ENCODE data around the gene PCCA. TPM values are rescaled to one million over a fixed set of nuclear protein-coding genes. Genes with fewer than 3 reads are reported as not detected.

The PCCA gene
- total RNA-seq, 2 donors from 2014 or later, result 19.6 to 38.6 TPM

DNA sequence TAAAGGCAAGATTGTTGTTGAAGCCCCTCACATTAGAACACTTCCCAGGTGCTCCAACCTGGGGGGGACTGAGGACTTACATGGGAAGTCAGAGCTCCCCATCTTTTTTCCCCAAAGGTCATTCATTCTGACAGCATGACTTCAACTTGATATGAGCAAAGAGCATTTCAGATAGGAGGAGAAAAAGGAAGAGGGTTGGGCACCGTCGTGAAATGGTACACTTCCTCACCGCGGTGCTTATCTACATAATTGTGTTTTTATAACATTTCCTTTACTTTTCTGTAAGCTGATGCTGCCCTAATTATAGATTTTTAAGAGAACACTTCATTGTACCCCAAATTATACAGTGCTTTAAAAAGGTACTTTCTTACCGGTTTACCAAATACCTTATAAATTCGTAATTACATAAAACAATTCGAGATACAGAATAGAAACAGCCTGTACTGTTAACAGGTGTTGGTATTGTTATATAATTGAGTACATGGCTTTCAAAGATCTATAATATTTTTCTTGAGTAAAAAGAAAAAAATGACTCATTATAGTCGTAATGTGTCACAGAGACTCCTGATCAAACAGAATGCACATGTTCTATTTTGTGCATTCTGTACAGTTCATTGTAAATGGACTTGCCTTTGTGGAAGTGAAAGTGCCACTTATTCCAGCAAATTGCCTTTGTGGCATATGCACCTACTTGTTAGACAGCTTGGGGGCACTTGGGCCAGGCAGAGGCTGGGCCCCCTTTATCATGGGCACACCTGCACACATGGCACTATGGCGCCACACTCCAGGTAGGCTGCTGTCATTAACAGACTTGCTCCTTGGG, 417.9 kb downstream of the PCCA start:
- Histone ChIP-seq H3K36me3 (no peaks in the 10 kb centered on the region), H3K27me3 (no peaks in the 10 kb centered on the region), H3K4me1 (peaks cover 0 to 23% of the 10 kb centered on the region in 2 donors), H3K9me3 (no peaks in the 10 kb centered on the region), H3K27ac (no peak overlapping the region), H3K4me3 (no peak overlapping the region)
- no peak for DNase-seq (ENCODE audit: low spot score)
- TF ChIP-seq, protein P1, sequence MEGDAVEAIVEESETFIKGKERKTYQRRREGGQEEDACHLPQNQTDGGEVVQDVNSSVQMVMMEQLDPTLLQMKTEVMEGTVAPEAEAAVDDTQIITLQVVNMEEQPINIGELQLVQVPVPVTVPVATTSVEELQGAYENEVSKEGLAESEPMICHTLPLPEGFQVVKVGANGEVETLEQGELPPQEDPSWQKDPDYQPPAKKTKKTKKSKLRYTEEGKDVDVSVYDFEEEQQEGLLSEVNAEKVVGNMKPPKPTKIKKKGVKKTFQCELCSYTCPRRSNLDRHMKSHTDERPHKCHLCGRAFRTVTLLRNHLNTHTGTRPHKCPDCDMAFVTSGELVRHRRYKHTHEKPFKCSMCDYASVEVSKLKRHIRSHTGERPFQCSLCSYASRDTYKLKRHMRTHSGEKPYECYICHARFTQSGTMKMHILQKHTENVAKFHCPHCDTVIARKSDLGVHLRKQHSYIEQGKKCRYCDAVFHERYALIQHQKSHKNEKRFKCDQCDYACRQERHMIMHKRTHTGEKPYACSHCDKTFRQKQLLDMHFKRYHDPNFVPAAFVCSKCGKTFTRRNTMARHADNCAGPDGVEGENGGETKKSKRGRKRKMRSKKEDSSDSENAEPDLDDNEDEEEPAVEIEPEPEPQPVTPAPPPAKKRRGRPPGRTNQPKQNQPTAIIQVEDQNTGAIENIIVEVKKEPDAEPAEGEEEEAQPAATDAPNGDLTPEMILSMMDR (IDR thresholded peaks at IDR 0.05), result no peak

DNA sequence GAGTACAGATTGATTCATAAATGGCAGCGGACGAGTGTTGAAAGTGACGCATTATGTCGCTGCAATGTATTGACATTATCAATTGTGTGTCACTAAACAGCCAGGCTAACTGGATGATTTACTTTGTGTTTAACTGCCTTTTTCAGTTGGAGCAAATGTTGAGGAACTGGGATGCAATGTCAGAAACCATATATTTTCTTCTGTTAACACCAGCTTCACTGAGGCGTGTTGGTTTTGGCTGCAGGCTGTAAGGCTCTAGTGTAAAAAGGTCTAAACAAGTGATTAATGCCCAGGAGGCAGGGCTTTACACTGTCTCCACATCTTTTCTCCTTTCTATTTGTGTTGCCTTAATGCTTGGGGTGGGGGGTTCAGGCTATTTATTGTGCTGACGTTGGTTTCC, 419.6 kb downstream of the PCCA start:
- Histone ChIP-seq H3K9me3 (no peaks in the 10 kb centered on the region), H3K4me1 (peaks cover 0 to 21% of the 10 kb centered on the region in 2 donors), H3K36me3 (no peaks in the 10 kb centered on the region), H3K27ac (no peak overlapping the region), H3K4me3 (no peak overlapping the region), H3K27me3 (no peaks in the 10 kb centered on the region)
- TF ChIP-seq, protein P1 (IDR thresholded peaks at IDR 0.05), result no peak
- no peak for DNase-seq (ENCODE audit: low spot score)

- TF ChIP-seq, protein P1 (IDR thresholded peaks at IDR 0.05), result no peak
Observed at GRCh38 chr13:100508996-100509395, 420.1 kb downstream of the PCCA start.

GRCh38 chr13:100510208-100510957, 421.5 kb downstream of the PCCA start:
- no peak for DNase-seq (ENCODE audit: low spot score)
- H3K27me3 ChIP-seq, result no peaks in the 10 kb centered on the region
- no peaks in the 10 kb centered on the region for H3K9me3 ChIP-seq
- H3K4me1 ChIP-seq, result peaks cover 0 to 28% of the 10 kb centered on the region in 2 donors
- TF ChIP-seq, protein P1 (IDR thresholded peaks at IDR 0.05), result no peak
- H3K27ac ChIP-seq, result no peak overlapping the region
- H3K4me3 ChIP-seq, result no peak overlapping the region
- H3K36me3 ChIP-seq, result no peaks in the 10 kb centered on the region

More at GRCh38 chr13:100508996-100509395, 420.1 kb downstream of the PCCA start:
- no peaks in the 10 kb centered on the region for H3K9me3 ChIP-seq
- no peak overlapping the region for H3K27ac ChIP-seq
- no peaks in the 10 kb centered on the region for H3K36me3 ChIP-seq
- H3K27me3 ChIP-seq, result no peaks in the 10 kb centered on the region
- DNase-seq (ENCODE audit: low spot score), result no peak
- peaks cover 0 to 21% of the 10 kb centered on the region in 2 donors for H3K4me1 ChIP-seq
- no peak overlapping the region for H3K4me3 ChIP-seq

GRCh38 chr13:100511466-100511865, 422.6 kb downstream of the PCCA start:
- TF ChIP-seq, protein P1 (IDR thresholded peaks at IDR 0.05), result no peak
- no peaks in the 10 kb centered on the region for H3K27me3 ChIP-seq
- no peak overlapping the region for H3K4me3 ChIP-seq
- H3K9me3 ChIP-seq, result no peaks in the 10 kb centered on the region
- no peaks in the 10 kb centered on the region for H3K36me3 ChIP-seq
- H3K4me1 ChIP-seq, result peaks cover 0 to 28% of the 10 kb centered on the region in 2 donors
- no peak for DNase-seq (ENCODE audit: low spot score)
- H3K27ac ChIP-seq, result no peak overlapping the region
